GM19455 (cell line): ENCODE results near the gene SPNS2.
A peak's percentile ranks its signal among the peaks of the same experiment; 100 is the strongest.

Source experiments
- ATAC-seq: cut with Tn5 transposase; IDR thresholded peaks from one replicate; pipeline ENCODE4 v1.9.1; 2021; ENCODE audit not compliant: unreplicated experiment

Gene SPNS2

DNA sequence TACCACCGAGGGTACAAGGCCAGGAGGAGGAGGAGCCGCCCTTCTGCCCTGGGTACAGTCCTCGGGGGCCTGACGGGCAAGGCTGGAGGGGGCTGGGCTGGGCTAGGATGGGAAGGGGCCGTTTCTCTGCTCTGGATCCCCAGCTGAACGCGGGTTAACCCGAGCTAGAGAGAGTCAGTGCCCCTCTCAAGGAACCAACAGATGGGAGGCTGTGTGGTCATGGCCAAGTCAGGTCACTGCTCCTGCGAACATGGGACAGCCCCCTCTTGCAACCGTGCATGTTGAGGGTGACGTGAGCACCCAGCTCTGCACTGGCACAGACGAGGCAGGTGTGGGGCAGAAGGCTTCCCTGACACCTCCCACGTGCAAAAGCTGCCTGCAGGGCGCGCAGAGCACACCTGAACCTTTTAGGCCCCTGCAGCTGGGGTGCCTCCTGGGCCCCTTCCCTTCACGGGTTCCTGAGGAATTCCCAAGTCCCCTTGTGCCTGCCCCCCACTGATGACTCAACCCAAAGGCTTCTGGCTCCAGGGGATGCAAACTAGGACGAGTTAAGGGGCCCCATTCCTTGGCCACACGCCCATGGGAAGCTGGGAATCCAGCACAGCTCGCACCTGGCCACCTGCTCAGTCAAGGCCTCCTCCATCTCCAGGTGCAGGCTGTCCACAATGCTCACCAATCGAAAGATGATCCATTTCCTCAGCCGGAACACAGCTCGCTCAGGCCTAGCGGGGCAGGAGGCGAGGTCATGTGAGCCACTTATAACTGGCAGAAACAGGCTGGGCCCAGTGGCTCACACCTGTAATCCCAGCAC is 50.2 kb downstream of the SPNS2 start:
- ATAC-seq = no peak

DNA sequence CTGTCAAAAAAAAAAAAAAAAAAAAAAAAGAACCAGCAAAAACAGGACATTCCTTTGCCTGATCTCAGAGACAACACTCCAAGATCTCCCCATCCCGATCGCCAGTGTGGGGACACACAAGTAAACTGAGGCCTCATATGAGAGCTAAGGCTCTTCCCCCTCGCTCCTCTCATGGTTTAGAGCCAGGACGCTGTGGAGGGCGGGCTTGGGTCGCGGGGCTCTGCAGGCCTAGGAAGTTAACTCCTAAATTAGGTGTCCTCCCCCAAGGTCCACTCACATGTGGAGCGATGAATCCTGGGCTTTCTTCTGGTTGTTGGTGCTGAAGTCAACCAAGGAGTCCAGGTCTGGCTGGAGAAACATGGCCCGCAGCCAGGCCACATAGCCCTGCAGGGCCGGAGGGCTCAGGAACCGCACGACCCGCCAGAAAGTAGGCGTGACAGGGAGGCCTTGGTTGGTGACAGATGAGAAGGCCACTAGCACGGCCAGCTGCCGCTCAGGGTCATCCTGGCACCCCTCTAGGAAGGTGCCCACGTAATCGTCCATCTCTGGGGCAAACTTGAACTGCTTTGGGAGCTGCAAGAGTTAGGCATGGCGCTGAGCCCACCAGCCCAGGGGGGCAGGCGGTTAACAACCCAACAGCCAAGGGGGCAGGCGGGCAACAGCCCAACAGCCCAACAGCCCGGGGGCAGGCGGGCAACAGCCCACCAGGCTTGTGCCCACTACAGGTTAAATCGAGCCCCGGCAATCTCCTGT is 51.3 kb downstream of the SPNS2 start:
- ATAC-seq = no peak

DNA sequence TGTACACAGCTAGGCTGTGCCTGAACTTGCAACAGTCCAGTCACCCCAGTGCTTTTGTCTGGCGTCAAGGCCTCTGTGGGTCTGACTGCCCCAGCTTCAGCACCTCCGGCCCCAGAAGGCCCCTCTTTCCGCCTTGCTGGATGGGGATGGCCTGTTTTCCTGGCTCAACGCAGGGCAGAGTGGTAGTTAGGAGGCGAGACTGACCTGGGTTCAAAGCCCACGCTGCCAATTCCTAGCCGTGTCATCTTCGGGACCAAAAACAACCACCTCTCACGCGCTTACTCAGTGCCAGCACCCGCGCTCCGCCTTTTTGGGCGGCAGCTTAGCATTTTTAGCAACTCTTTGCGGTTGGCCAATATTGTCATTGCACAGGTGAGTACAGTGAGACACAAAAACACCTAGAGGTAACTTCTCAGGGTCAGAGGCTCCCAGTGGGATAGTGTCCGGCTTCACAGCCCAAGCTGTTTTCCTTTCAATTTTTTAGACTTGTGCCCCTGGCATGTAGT is 51.9 kb downstream of the SPNS2 start:
- ATAC-seq = no peak

DNA sequence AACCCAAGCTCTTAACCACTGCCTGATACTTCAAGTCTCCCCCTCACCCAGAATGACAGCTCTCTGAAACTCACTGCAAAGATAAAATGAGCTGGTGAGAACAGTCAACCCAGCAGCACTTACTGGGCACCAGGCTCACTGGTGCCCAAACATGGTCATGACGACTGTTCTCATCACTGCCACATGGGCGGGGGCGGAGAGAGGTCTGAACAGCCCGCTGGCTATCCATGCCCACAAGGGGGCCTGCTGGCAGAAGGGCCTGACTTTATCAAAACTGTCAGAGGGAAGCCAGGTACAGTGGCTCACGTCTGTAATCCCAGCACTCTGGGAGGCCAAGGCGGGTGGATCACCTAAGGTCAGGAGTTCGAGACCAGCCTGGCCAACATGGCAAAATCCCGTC is 52.5 kb downstream of the SPNS2 start:
- ATAC-seq = no peak

DNA sequence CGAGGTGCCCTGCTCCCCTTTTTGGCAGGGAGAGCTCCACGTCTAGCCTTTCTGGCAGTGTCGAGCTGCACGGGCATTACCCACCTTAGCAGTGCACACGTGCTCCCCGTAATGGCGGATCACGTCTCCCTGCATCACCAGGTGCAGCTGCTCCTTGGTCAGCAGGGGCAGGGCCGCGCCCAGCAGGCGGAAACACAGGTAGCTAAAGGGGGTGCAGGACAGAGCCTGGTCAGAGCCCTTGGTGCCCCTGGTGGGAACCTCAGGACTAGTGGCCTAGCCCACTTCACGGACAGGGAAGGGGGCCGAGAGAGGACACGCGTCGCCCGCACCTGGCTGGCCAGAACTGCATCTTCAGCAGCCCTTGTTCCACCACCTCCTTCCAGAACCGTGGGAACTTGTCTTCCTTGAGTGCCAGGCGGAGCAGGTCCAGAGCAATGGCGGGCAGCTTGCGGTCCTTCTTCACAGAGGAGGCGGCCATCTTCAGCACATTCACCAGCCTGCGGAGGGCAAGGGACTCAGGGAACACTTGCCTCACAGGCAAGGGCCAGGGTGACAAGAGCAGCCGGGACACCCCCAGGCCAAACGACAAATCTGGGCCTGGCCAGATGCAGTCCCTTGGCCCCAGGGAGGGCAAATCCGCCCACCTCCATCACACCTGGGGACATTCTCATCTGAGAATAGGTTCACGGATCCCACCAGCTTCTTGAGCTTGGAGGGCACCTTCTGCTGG is 53.3 kb downstream of the SPNS2 start:
- ATAC-seq = no peak

DNA sequence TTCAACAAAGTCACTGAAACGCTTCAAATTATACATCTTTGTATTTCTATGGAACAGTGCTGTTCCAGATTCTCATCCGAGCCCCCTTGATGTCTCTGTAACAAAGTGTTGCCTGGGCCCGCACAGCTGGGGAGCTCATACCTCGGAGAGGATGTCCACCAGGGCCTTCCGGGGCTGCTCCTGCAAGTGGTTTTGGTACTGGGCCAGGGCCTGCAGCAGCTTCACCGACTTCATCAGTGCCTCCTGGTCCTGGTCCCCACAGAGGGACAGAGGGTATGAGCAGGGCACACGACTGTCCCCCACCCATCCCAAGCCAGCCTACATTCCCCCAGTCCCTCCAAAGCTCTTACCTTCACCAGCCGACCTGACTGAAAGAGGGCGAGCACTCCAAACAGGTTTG is 55.0 kb downstream of the SPNS2 start:
- ATAC-seq = no peak

DNA sequence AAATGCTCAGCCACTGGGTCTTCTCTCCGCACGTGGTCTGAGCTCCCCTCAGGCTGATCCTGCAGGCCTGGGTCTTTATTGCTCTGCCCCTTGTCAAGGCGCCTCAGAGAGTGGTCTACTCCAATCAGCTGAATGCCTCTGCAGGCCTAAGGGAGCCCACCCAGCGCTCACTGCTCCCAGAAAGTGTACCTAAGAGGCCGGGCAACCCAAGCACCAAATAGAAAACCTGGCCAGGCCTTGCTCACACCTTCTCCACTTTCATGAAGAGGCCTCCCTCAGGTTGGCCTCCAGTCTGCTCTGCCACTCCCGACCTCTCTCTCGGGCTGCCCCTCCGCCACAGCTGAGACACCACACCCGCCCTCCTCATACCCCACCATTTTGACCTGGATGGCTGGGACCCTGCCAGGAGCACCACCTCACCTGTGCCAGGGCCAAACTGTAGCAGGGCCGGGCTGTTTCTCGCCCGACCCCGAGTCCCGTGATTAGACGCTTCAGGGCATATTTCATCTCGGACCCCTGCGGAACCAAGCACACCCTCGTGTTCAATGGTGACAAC is 55.8 kb downstream of the SPNS2 start:
- ATAC-seq = no peak

DNA sequence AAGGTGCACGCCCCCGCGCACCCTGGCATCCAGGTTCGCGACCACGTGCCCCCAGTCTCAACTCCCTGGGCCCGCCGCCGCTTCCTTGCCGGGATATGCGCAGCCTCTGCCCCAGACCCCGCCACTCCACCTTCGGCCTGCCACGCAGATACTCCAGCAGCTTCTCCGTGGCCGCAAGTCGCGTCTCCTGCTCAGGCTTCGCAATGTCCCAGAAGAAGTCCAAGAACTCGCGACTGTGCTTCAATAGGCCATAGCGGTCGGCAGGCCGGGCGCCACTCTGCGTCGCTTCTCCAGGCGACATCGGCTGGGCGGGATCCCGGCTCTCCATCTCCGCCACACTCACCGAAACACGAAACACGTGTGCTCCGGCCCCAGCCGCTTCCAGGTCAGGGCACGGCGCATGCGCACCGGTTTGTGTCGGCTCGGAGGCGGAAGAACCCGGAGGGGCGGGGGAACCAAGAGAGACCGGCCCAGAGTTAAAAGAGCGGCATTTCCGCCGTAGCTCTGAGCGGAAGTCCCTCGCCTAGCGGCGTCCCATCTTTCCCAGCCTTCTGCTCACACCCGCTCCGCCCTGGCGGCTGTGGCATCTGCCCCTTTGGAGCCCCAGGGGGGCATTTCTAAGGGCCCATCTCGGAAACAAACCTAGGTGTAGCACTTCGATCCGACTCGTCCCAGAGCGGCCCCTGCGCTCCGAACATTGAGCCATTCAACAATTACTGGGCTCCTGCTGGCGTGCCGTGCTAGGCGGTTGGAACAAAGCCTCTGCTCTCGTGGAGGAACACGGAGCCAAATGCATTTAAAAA is 56.5 kb downstream of the SPNS2 start, which contains the start of gene MYBBP1A:
TSS of gene MYBBP1A (minus strand) at position 388 of the 803 bp plus-strand sequence. CDS start at position 328, 60 bp downstream.
- peak; percentile 81 for ATAC-seq

DNA sequence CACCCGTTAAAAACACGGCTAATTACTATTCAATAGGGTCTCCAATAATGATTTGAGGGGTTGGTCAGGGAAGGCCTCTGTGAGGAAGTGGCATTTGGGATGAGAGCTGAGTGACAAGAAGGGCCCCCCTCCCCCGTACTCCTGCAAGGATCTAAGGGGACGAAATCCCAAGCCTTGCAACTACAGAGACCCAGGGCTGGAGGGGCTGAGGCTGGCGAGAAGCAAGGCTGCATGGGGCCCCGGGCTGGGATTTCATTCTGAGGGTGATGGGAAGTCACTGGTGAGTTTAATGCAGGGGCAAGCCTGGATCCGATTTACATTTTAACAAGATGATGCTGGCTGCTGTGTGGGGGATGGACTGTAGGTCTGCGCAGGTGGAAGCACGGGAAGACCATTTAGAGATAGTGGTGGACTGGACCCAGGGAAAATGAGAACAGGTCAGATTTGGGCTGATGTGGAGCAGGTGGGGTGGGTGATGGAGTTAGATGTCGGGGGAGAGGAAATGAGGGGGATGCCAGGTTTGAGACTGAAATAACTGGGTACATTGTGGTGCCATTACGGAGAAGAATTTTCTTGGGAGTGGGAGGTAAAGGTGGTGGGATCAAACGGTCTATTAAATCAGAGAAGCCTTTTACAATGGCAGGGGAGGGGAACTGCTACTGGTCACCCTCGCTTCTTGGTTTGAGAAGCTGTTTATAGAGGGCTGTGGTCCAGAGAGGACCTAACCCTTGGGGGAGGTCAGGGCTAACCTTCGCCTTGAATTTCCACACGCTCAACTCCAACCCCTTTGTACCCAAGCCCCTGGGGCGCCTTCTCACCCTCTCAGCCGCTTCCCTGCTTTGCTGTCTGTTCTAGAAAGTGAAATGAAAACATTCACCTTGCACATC is 57.4 kb downstream of the SPNS2 start:
- no peak for ATAC-seq

DNA sequence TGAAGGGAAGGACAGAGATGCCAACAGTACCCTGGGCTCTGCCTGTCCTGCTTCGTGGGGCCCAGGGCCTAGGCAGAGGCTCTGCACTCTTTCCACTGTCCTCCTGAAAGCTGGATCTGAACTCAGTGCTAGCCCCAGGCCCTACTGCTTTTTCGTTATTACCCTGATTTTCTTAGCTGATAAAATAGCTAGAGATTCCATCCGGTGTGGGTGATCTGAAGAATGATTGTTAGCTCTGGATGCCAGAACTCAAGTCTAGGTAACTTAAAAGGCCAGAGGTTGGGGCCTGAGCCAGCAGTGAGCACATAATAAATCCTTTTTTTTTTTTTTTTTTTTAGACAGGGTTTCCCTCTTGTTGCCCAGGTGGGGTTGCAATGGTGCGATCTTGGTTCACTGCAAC is 58.3 kb downstream of the SPNS2 start:
- ATAC-seq = no peak

DNA sequence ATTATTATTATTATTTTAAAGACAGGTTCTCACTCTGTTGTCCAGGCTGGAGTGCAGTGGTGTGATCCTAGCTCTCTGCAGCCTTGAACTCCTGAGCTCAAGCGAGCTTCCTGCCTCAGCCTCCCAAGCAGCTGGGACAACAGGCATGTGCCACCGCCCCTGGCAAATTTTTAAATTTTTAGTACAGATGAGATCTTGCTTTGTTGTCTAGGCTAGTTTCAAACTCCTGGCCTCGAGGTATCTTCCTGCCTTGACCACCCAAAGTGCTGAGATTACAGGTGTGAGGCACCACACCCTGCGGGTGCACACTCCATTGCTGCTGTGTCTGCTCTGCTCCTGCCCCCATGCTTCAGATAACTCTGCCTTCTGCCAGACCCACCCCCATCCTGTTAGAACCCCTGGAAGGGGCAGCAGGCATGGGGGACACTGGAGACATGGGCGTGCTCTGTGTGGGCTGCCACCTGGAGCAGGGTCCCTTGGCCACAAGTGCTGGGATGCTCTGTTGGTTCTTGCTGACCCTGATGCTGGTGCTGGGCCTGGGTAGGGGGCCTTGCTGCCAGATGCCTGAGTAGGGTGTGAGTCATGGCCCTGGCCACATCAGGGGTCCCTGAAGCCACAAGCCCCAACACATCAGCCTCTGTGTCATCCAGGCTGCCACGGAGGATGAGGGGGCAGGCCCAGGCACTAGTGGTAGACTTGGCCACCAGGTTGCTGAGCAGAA is 59.1 kb downstream of the SPNS2 start:
- ATAC-seq = no peak

DNA sequence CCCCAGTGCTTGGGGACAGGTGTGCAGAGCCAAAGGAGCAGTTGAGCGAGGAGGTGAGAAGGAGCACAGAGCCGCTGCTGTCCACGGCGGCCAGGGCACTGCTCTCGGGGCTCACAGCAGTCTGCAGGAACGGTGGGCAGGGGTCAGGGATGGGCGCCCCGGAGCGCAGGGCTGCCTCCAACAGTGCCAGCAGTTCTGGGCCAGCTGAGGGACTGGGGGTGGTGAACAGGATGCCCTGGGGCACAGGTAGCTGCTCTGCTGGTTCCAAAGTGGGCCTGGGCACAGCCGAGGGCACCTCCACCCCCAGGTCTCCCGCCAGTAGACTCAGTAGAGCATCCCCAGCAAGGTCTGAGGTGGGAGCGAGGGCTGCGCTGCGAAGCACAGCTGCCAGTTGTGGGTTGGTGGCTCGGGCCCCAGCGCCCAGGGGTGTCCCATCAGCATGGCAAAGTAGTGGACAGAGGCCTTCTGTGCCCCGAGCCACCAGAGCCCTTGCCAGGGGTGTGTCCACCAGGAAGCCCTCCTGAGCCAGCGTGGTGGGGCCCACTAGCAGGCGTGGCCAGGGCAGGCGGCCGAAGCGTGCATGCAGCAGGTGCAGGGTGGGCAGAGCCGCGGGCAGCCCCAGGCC is 59.8 kb downstream of the SPNS2 start:
- ATAC-seq = no peak

DNA sequence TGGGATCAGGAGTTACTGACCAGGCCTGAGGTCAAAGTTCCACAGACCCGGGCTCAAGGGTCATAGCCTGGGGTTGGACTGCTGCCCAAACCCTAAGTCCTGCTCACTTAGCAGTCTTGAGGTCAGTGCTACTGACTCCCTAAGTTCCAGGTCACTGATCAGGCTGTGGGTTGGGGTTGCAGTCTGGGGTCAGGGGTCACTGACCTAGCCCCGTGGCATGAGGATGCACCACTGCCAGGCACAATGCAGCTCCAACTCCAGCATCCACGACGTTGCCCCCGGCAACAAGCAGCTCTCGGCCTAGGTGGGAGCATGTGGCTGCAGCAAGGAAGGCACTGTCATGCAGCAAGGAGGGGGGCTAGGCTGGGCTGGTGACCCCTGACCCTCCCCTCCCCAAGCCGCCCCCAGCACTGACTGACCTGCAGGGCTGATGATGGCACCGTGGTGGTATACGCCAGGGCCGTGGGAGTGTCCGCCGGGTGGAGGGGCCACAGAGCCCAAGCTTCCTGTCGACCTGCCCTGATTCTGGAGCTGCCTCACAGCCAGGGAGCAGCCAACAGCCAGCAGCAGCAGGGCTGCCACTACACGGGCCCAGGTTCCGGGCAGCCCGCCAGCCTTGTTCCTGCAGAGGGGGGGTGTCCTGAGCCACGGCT is 60.6 kb downstream of the SPNS2 start:
- no peak for ATAC-seq

DNA sequence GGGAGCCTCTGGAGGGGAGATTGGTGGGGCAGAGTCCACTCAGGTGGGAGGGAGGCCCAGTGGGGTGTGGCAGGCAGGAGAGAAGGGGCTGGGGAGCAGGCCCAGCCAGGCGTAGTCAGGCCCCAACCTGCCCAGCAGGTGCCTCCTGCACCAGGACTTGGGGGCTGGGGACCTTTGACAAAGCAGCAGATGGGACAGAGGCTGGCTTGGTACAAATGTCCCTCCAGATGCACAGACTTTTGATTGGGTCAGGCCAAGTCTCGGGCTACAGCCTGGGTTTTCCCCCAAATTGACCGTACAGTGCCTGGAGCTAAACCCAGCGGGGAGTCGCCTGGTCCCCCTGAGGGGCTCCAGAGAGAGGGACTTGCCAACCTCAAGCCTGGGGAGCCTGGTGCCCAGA is 61.3 kb downstream of the SPNS2 start:
- no peak for ATAC-seq

DNA sequence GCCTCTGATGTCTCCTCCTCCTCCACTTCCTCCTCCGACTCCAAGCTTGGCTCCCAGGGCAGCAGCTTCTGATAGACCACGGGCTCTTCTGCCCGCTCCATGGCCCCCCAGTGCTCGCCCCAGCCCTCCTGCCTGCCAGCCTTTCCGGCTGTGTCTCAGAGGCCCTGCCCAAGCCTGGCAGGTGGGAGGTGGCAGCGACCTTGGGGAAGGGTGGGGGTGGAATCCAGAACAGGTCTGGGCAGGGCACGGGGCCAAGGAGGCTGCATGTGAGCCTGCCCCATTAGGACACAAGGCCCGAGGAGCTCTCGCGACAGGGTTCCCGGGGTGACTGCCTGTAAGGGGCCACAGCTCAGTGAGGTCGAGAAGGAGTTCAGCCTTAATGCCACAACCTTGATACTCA is 61.7 kb downstream of the SPNS2 start, which contains the start of gene GGT6:
TSS of gene GGT6 (minus strand) at position 157 of the 400 bp plus-strand sequence. CDS start at position 101, 56 bp downstream.
- ATAC-seq = no peak

DNA sequence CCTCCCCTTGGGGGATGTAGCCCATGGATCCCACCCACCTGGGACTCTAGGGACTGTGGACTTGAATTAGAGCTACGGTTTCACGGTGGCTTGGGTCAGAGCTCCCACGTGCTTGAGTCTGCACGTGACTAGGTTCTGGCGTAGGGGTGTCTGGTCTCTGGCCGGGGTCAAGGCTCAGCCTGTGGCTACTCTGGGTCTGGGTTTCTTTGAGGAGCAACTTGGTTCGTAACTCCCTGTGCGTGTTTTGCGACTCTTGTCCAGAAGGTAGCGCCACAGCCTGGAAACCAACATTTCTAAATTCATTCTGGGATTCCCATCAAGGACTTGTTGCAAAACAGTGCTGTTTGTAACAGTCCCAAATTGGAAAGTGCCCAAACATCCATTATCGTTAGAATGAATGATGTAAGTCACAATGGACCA is 62.2 kb downstream of the SPNS2 start:
- ATAC-seq = no peak
